Uterus (tissue), 4 donors: ENCODE measurements around the gene USP17L22. TPM values are rescaled to one million over a fixed set of nuclear protein-coding genes. Genes with fewer than 3 reads are reported as not detected.

Experiments
- total RNA-seq, 4 donors: library from RNA; depleted of rRNA in 3 of 4; stranded (reverse); fragments of >200 nt in 3 of 4; gene quantifications; one replicate each; pipeline versions ENCODE4 v1.1.0 to v1.2.4, GENCODE V29; 2014 to 2023
- donor health status: DM: yes; HTN: yes; CAD: no.

Gene USP17L22
- total RNA-seq, 4 donors from 2014 or later: not detected

Other genes with a start within 250 kb of the USP17L22 start
- gene FAM90A26, start 97.2 kb upstream of the USP17L22 start, total RNA-seq: not detected
- not detected for gene USP17L10, start 57.0 kb upstream of the USP17L22 start, total RNA-seq
- not detected for gene USP17L11, start 52.2 kb upstream of the USP17L22 start, total RNA-seq
- not detected for gene USP17L12, start 47.5 kb upstream of the USP17L22 start, total RNA-seq
- not detected for gene USP17L13, start 42.7 kb upstream of the USP17L22 start, total RNA-seq
- under 1 TPM in 1 of 4 donors, not detected in 3; 0.27 TPM for gene USP17L15, start 33.2 kb upstream of the USP17L22 start, total RNA-seq
- not detected for gene USP17L17, start 23.7 kb upstream of the USP17L22 start, total RNA-seq
- not detected for gene USP17L18, start 19.0 kb upstream of the USP17L22 start, total RNA-seq
- gene USP17L19, start 14.2 kb upstream of the USP17L22 start, total RNA-seq: not detected
- gene USP17L20, start 9.5 kb upstream of the USP17L22 start, total RNA-seq: not detected
- not detected for gene USP17L21, start 4.7 kb upstream of the USP17L22 start, total RNA-seq
- gene USP17L24, start 57.5 kb downstream of the USP17L22 start, total RNA-seq: not detected
- not detected for gene USP17L25, start 62.3 kb downstream of the USP17L22 start, total RNA-seq
- gene USP17L26, start 67.0 kb downstream of the USP17L22 start, total RNA-seq: not detected
- gene USP17L5, start 71.8 kb downstream of the USP17L22 start, total RNA-seq: not detected
- not detected for gene USP17L27, start 76.5 kb downstream of the USP17L22 start, total RNA-seq
- gene USP17L28, start 81.3 kb downstream of the USP17L22 start, total RNA-seq: not detected
- gene USP17L29, start 86.0 kb downstream of the USP17L22 start, total RNA-seq: not detected
- gene USP17L30, start 95.5 kb downstream of the USP17L22 start, total RNA-seq: not detected
- gene DEFB131A, start 176.8 kb downstream of the USP17L22 start, total RNA-seq: not detected